ENCODE results near the gene FAM83G.
"Not testable (repeated sequence)": the region's sequence is repeated elsewhere in the genome, so short reads cannot be mapped to it uniquely, and the experiment has no call there.

The FAM83G gene

DNA sequence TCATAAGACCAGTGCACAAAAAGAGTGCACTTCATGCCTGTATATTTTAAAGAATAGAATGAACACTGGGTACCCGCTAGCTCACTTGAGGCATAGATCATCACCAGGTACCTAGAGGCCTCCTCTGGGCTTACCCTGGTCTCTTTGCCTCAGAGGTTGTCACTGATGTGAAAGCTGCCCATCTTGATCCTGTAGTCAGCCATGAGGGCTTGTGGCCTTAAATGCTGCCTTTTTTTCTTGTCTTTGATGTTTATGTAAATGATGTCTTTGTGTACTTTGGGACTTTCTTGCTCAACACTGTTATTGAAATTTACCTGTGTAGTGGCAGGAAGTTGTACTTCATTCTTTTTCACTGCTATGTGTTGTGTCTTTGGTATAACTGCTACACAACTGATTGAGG is 79.4 kb downstream of the FAM83G start:
- peaks cover 30% of the 10 kb centered on the region for H3K36me3 ChIP-seq (ENCODE audit: low read depth)
- no peak overlapping the region for H3K27ac ChIP-seq (ENCODE audit: poor library complexity, severe bottlenecking)
- no peaks in the 10 kb centered on the region for H3K9me3 ChIP-seq (ENCODE audit: severe bottlenecking)
- TF ChIP-seq, protein P1, sequence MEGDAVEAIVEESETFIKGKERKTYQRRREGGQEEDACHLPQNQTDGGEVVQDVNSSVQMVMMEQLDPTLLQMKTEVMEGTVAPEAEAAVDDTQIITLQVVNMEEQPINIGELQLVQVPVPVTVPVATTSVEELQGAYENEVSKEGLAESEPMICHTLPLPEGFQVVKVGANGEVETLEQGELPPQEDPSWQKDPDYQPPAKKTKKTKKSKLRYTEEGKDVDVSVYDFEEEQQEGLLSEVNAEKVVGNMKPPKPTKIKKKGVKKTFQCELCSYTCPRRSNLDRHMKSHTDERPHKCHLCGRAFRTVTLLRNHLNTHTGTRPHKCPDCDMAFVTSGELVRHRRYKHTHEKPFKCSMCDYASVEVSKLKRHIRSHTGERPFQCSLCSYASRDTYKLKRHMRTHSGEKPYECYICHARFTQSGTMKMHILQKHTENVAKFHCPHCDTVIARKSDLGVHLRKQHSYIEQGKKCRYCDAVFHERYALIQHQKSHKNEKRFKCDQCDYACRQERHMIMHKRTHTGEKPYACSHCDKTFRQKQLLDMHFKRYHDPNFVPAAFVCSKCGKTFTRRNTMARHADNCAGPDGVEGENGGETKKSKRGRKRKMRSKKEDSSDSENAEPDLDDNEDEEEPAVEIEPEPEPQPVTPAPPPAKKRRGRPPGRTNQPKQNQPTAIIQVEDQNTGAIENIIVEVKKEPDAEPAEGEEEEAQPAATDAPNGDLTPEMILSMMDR (IDR thresholded peaks at IDR 0.05; ENCODE audit: poor library complexity, severe bottlenecking): no peak
- no peak for ATAC-seq (ENCODE audit: low read depth)
- H3K4me1 ChIP-seq (ENCODE audit: insufficient read depth, poor library complexity, severe bottlenecking): peaks cover 21% of the 10 kb centered on the region
- no peak overlapping the region for H3K4me3 ChIP-seq (ENCODE audit: severe bottlenecking)
- DNase-seq (ENCODE audit: low spot score): no peak
- H3K27me3 ChIP-seq (ENCODE audit: insufficient read depth, poor library complexity, severe bottlenecking): no peaks in the 10 kb centered on the region

DNA sequence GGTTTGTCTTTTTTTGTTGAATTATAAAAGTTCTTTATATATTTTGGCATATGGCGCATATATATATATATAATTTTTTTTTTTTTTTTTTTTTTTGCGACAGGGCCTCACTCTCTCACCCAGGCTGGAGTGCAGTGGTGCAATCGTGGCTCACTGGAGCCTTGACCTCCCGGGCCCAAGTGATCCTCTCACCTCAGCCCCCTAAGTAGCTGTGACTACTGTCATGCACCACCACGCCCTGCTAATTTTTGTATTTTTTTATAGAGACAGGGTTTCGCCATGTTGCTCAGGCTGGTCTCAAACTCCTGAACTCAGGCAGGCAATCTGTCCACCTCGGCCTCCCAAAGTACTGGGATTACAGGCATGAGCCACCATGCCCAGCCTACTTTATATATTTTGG is 82.0 kb downstream of the FAM83G start:
- not testable (repeated sequence) for ATAC-seq (ENCODE audit: low read depth); H3K27me3 ChIP-seq (ENCODE audit: insufficient read depth, poor library complexity, severe bottlenecking); DNase-seq (ENCODE audit: low spot score); H3K4me3 ChIP-seq (ENCODE audit: severe bottlenecking); H3K9me3 ChIP-seq (ENCODE audit: severe bottlenecking)
- H3K36me3 ChIP-seq (ENCODE audit: low read depth): peaks cover 11% of the 10 kb centered on the region
- H3K4me1 ChIP-seq (ENCODE audit: insufficient read depth, poor library complexity, severe bottlenecking): peaks cover 21% of the 10 kb centered on the region
- peak overlapping the region; percentile 57 for H3K27ac ChIP-seq (ENCODE audit: poor library complexity, severe bottlenecking)

DNA sequence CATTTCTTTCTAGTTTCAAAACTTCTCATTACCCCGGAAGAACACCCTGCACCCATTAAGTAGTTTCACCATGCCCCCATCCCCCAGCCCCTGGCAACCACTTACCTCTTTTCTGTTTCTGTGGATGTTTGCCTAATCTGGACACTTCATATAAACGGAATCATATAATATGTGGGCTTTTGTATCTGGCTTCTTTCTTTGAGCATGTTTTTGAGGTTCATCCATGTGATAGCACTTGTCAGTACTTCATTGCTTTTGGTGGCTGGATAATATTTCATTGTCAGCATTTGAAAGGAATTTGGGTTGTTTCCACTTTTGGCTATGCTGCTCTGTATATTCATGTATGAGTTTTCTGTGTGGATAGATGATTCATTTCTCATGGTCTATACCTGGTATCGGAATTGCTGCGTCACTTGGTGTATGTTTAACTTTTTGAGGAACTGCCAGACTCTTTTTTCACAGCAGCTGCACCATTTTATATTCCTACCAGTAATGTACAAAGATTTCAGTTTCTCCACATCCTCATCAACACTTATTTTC is 82.6 kb downstream of the FAM83G start:
- TF ChIP-seq, protein P1 (IDR thresholded peaks at IDR 0.05; ENCODE audit: poor library complexity, severe bottlenecking): no peak
- peak; percentile 87 for ATAC-seq (ENCODE audit: low read depth)
- Histone ChIP-seq H3K27me3 (ENCODE audit: insufficient read depth, poor library complexity, severe bottlenecking) (no peaks in the 10 kb centered on the region), H3K4me3 (ENCODE audit: severe bottlenecking) (no peak overlapping the region), H3K36me3 (ENCODE audit: low read depth) (peaks cover 11% of the 10 kb centered on the region), H3K9me3 (ENCODE audit: severe bottlenecking) (no peaks in the 10 kb centered on the region), H3K4me1 (ENCODE audit: insufficient read depth, poor library complexity, severe bottlenecking) (peaks cover 21% of the 10 kb centered on the region), H3K27ac (ENCODE audit: poor library complexity, severe bottlenecking) (peak overlapping the region; percentile 57)
- no peak for DNase-seq (ENCODE audit: low spot score)

DNA sequence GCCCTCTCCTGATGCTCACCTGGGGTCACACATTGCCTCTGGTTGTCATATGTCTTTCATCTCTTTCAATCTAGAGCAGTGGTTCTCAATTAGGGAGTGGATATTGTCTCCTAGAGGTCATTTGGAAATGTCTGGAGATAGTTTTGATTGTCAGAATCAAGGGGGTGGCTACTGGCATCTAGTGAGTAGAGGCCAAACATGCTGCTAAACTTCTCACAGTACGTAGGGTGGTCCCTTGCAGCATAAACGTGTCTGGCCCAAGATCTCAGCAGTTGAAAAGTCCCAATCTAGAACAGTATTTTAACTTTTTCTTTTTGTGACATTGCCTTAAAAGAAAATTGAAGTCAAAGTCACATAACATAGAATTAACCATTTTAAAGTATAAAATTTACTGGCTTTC is 83.1 kb downstream of the FAM83G start:
- TF ChIP-seq, protein P1 (IDR thresholded peaks at IDR 0.05; ENCODE audit: poor library complexity, severe bottlenecking): no peak
- peak overlapping the region; percentile 57 for H3K27ac ChIP-seq (ENCODE audit: poor library complexity, severe bottlenecking)
- DNase-seq (ENCODE audit: low spot score) (no peak), ATAC-seq (ENCODE audit: low read depth) (no peak)
- no peaks in the 10 kb centered on the region for H3K27me3 ChIP-seq (ENCODE audit: insufficient read depth, poor library complexity, severe bottlenecking)
- peaks cover 21% of the 10 kb centered on the region for H3K4me1 ChIP-seq (ENCODE audit: insufficient read depth, poor library complexity, severe bottlenecking)
- no peaks in the 10 kb centered on the region for H3K9me3 ChIP-seq (ENCODE audit: severe bottlenecking)
- H3K4me3 ChIP-seq (ENCODE audit: severe bottlenecking): no peak overlapping the region
- H3K36me3 ChIP-seq (ENCODE audit: low read depth): peaks cover 11% of the 10 kb centered on the region

DNA sequence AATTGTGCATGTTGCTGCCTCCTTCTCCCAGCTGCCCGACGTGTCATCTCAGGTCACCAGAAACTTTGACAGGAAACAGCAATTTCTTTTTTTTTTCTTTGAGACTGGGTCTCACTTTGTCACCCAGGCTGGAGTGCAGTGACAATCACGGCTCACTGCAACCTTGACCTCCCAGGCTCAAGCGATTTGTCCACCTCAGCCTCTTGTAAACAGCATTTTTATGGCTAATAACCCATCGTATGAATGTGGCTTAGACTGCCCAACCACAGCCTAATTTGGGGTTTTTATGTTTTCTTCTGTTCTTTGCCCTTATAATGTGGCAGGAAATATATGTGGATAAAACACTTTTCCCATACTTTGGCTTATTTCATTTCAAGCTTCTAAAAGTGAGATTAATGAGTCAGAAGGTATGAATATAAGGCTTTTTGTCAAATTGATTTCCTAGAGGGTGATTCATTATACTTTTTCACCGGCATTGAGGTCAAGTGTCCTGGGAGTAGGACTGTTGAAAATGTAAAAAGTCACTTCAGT is 83.6 kb downstream of the FAM83G start:
- TF ChIP-seq, protein P1 (IDR thresholded peaks at IDR 0.05; ENCODE audit: poor library complexity, severe bottlenecking): no peak
- Histone ChIP-seq H3K4me1 (ENCODE audit: insufficient read depth, poor library complexity, severe bottlenecking) (peaks cover 21% of the 10 kb centered on the region), H3K4me3 (ENCODE audit: severe bottlenecking) (no peak overlapping the region), H3K27me3 (ENCODE audit: insufficient read depth, poor library complexity, severe bottlenecking) (no peaks in the 10 kb centered on the region), H3K9me3 (ENCODE audit: severe bottlenecking) (no peaks in the 10 kb centered on the region), H3K27ac (ENCODE audit: poor library complexity, severe bottlenecking) (peak overlapping the region; percentile 57), H3K36me3 (ENCODE audit: low read depth) (peaks cover 11% of the 10 kb centered on the region)
- DNase-seq (ENCODE audit: low spot score): no peak
- ATAC-seq (ENCODE audit: low read depth): peak; percentile 68
